H9 (cell line): ENCODE data around the gene LRRC53. TPM values are rescaled to one million over a fixed set of nuclear protein-coding genes. Genes with fewer than 3 reads are reported as not detected.

Experiments used
- DNase-seq: peaks from one replicate; pipeline ENCODE4 v3.0.0-alpha.2; 2017
- H2AFZ ChIP-seq: one replicate; pipeline ENCODE4 v1.6.1; 2013; ENCODE audit warnings: mild to moderate bottlenecking, low read length, control low read depth, moderate library complexity
- H2AK5ac ChIP-seq: 2 replicates; pipeline ENCODE4 v1.6.1; 2013; ENCODE audit warnings: low read length, control low read depth, mixed read lengths; ENCODE audit not compliant: insufficient read length
- H2BK120ac ChIP-seq: one replicate; pipeline ENCODE4 v1.6.1; 2013; ENCODE audit warnings: low read depth, mild to moderate bottlenecking, low read length, control low read depth, inconsistent platforms; ENCODE audit not compliant: poor library complexity, severe bottlenecking
- H2BK12ac ChIP-seq: 2 replicates; pipeline ENCODE4 v1.6.1; 2013; ENCODE audit warnings: low read length, control low read depth, mixed read lengths, low read depth; ENCODE audit not compliant: insufficient read length
- H2BK15ac ChIP-seq: 2 replicates; pipeline ENCODE4 v1.6.1; 2013; ENCODE audit warnings: low read depth, low read length, control low read depth
- H2BK20ac ChIP-seq: one replicate; pipeline ENCODE4 v1.6.1; 2013; ENCODE audit warnings: low read depth, mild to moderate bottlenecking, low read length, control low read depth, inconsistent platforms; ENCODE audit not compliant: poor library complexity, severe bottlenecking
- H2BK5ac ChIP-seq: 2 replicates; pipeline ENCODE4 v1.6.1; 2013; ENCODE audit warnings: low read length, control low read depth, mixed read lengths; ENCODE audit not compliant: insufficient read length
- H3K14ac ChIP-seq: 2 replicates; pipeline ENCODE4 v1.6.1; 2013; ENCODE audit warnings: low read length, control low read depth; ENCODE audit not compliant: insufficient read depth
- H3K18ac ChIP-seq: 2 replicates; pipeline ENCODE4 v1.6.1; 2013; ENCODE audit warnings: low read depth, mild to moderate bottlenecking, mixed read lengths, low read length, control low read depth; ENCODE audit not compliant: insufficient read length
- H3K23ac ChIP-seq: 2 replicates; pipeline ENCODE4 v1.6.1; 2013; ENCODE audit warnings: low read length, control low read depth, mixed read lengths, low read depth; ENCODE audit not compliant: insufficient read length
- H3K23me2 ChIP-seq: 2 replicates; pipeline ENCODE4 v1.6.1; 2013; ENCODE audit warnings: low read depth, mild to moderate bottlenecking, mixed read lengths, low read length, control low read depth; ENCODE audit not compliant: insufficient read length, poor library complexity, severe bottlenecking
- H3K27ac ChIP-seq: 2 replicates; pipeline ENCODE4 v1.5.1; 2013; ENCODE audit warnings: low read length, control low read depth, mixed read lengths, low read depth; ENCODE audit not compliant: insufficient read length
- H3K27me3 ChIP-seq: 2 replicates; pipeline ENCODE4 v1.6.1; 2013; ENCODE audit warnings: low read length, control low read depth, inconsistent platforms; ENCODE audit not compliant: insufficient read depth
- H3K4ac ChIP-seq: 2 replicates; pipeline ENCODE4 v1.6.1; 2013; ENCODE audit warnings: low read depth, mild to moderate bottlenecking, control low read depth, inconsistent platforms, low read length, moderate library complexity
- H3K4me1 ChIP-seq: 2 replicates; pipeline ENCODE4 v1.6.1; 2013; ENCODE audit warnings: low read length, control low read depth, inconsistent platforms; ENCODE audit not compliant: insufficient read depth
- H3K4me2 ChIP-seq: 2 replicates; pipeline ENCODE4 v1.6.1; 2013; ENCODE audit warnings: low read length, control low read depth, mixed read lengths; ENCODE audit not compliant: insufficient read length, insufficient read depth
- H3K56ac ChIP-seq: 2 replicates; pipeline ENCODE4 v1.6.1; 2013; ENCODE audit warnings: low read depth, mild to moderate bottlenecking, mixed read lengths, low read length, control low read depth; ENCODE audit not compliant: insufficient read length
- H3K79me1 ChIP-seq: 2 replicates; pipeline ENCODE4 v1.6.1; 2013; ENCODE audit warnings: low read depth, mild to moderate bottlenecking, moderate library complexity, low read length, control low read depth, inconsistent platforms; ENCODE audit not compliant: insufficient read depth, poor library complexity, severe bottlenecking
- H3K79me2 ChIP-seq: 2 replicates; pipeline ENCODE4 v1.6.1; 2013; ENCODE audit warnings: low read length, control low read depth, inconsistent platforms; ENCODE audit not compliant: insufficient read depth
- H3K9ac ChIP-seq: 2 replicates; pipeline ENCODE4 v1.6.1; 2013; ENCODE audit warnings: low read length, control low read depth, mixed read lengths; ENCODE audit not compliant: insufficient read length; ENCODE audit errors: extremely low read depth
- H3K9me3 ChIP-seq: one replicate; pipeline ENCODE4 v1.6.1; 2013; ENCODE audit warnings: low read depth, low read length, inconsistent platforms; ENCODE audit not compliant: control insufficient read depth
- H3T11ph ChIP-seq: one replicate; pipeline ENCODE4 v1.6.1; 2013; ENCODE audit warnings: mild to moderate bottlenecking, low read length, control low read depth, inconsistent platforms
- H4K20me1 ChIP-seq: one replicate; pipeline ENCODE4 v1.6.1; 2013; ENCODE audit not compliant: control insufficient read depth, insufficient read length, insufficient read depth
- H4K5ac ChIP-seq: 2 replicates; pipeline ENCODE4 v1.6.1; 2013; ENCODE audit warnings: low read depth, mild to moderate bottlenecking, mixed read lengths, low read length, control low read depth; ENCODE audit not compliant: insufficient read length
- H4K8ac ChIP-seq: replicated peaks from 2 replicates; pipeline ENCODE4 v1.6.1; 2013; ENCODE audit warnings: low read length, control low read depth, mixed read lengths, low read depth; ENCODE audit not compliant: insufficient read length
- H4K91ac ChIP-seq: 2 replicates; pipeline ENCODE4 v1.6.1; 2013; ENCODE audit warnings: low read depth, mild to moderate bottlenecking, moderate library complexity, mixed read lengths, low read length, control low read depth; ENCODE audit not compliant: insufficient read length
- H3K27ac Mint-ChIP-seq, 3 experiments: 2 replicates in 2 of 3; 3 replicates in 1 of 3; pipeline ENCODE4 v1.8.0; 2020 to 2021; ENCODE audit warnings: mixed read lengths in 3 of 3, mild to moderate bottlenecking in 1 of 3, moderate library complexity in 1 of 3
- H3K27me3 Mint-ChIP-seq: 2 replicates; pipeline ENCODE4 v1.8.0; 2021; ENCODE audit warnings: low read depth, mild to moderate bottlenecking, moderate library complexity, mixed read lengths
- H3K36me3 Mint-ChIP-seq, 3 experiments: 2 replicates in 2 of 3; 3 replicates in 1 of 3; pipeline ENCODE4 v1.8.0; 2020 to 2021; ENCODE audit warnings: low read depth in 3 of 3, mixed read lengths in 3 of 3; ENCODE audit not compliant: insufficient read depth in 1 of 3
- H3K4me1 Mint-ChIP-seq, 2 experiments: 2 replicates each; pipeline ENCODE4 v1.8.0; 2020; ENCODE audit warnings: mixed read lengths in 2 of 2
- H3K4me3 Mint-ChIP-seq, 2 experiments: 2 replicates in 1 of 2; 3 replicates in 1 of 2; pipeline ENCODE4 v1.8.0; 2020 to 2021; ENCODE audit warnings: mild to moderate bottlenecking in 2 of 2, mixed read lengths in 2 of 2, moderate library complexity in 1 of 2
- H3K9me3 Mint-ChIP-seq, 2 experiments: 2 replicates in 1 of 2; 3 replicates in 1 of 2; pipeline ENCODE4 v1.8.0; 2020; ENCODE audit warnings: mild to moderate bottlenecking in 2 of 2, mixed read lengths in 2 of 2, moderate library complexity in 1 of 2
- WGBS: extraction: QIAGEN DNeasy Blood & Tissue Kit; methylation state at CpG from one replicate; pipeline ENCODE4 v1.1.7; 2013; ENCODE audit warnings: missing lambda C conversion rate, low lambda C conversion rate, mixed read lengths; ENCODE audit not compliant: insufficient read length; ENCODE audit errors: extremely low coverage; 5-methylcytosine and 5-hydroxymethylcytosine counted together
- total RNA-seq: library from RNA; stranded (reverse); gene quantifications from 2 replicates; pipeline ENCODE4 v1.2.1, GENCODE V29; 2021
- TF ChIP-seq, protein P1 (sequence below): fragments of 200-600 bp; sonication (generic); conservative IDR thresholded peaks from 3 replicates; pipeline ENCODE4 v1.8.0; 2021; ENCODE audit warnings: antibody characterized with exemption, mild to moderate bottlenecking

LRRC53 gene
- total RNA-seq, 1 experiment from 2014 or later = not detected

DNA sequence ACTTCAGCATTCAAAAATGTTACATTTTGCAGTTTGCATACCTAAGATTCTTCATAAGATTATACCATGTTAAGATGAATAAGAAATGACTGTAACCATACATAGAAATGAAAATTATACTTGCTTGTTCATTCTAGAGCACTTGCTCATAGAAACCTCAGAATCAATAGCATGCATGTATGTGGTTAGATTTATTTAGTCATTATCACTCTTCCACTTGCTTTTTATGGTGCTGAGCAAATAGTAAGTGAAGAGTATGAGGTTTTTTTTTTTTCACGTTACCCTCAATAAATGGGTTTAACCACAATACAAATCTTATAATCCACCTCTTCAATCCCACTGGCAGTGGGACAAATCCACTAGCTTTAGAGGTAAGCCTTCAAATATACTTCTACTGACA, 84.7 kb downstream of the LRRC53 start:
- DNase-seq = no peak
- Histone ChIP-seq H4K8ac (no peak overlapping the region), H3K27me3 (no peaks in the 10 kb centered on the region), H3K18ac (no peak overlapping the region), H3K27ac (no peak overlapping the region), H3K4me1 (no peaks in the 10 kb centered on the region), H4K5ac (no peak overlapping the region), H2BK5ac (no peak overlapping the region), H4K20me1 (no peaks in the 10 kb centered on the region), H3K79me1 (no peaks in the 10 kb centered on the region), H3K9me3 (no peaks in the 10 kb centered on the region), H2AK5ac (no peak overlapping the region), H3K23me2 (no peaks in the 10 kb centered on the region), H4K91ac (no peak overlapping the region), H3K14ac (no peak overlapping the region), H3K79me2 (no peaks in the 10 kb centered on the region), H3K23ac (no peak overlapping the region), H3K4ac (no peak overlapping the region), H3K4me2 (no peak overlapping the region), H2BK20ac (no peak overlapping the region), H3K9ac (no peak overlapping the region), H2BK15ac (no peak overlapping the region), H2AFZ (no peak overlapping the region), H2BK12ac (no peak overlapping the region), H2BK120ac (no peak overlapping the region), H3T11ph (no peak overlapping the region), H3K56ac (no peak overlapping the region)
- Mint-ChIP-seq H3K27me3 (no peaks in the 10 kb centered on the region), H3K4me3 (no peak overlapping the region), H3K36me3 (no peaks in the 10 kb centered on the region), H3K27ac (no peak overlapping the region), H3K9me3 (no peaks in the 10 kb centered on the region), H3K4me1 (no peaks in the 10 kb centered on the region)
- no CpG with 5 or more reads among the region's 1 CpG for WGBS
- TF ChIP-seq, protein P1, sequence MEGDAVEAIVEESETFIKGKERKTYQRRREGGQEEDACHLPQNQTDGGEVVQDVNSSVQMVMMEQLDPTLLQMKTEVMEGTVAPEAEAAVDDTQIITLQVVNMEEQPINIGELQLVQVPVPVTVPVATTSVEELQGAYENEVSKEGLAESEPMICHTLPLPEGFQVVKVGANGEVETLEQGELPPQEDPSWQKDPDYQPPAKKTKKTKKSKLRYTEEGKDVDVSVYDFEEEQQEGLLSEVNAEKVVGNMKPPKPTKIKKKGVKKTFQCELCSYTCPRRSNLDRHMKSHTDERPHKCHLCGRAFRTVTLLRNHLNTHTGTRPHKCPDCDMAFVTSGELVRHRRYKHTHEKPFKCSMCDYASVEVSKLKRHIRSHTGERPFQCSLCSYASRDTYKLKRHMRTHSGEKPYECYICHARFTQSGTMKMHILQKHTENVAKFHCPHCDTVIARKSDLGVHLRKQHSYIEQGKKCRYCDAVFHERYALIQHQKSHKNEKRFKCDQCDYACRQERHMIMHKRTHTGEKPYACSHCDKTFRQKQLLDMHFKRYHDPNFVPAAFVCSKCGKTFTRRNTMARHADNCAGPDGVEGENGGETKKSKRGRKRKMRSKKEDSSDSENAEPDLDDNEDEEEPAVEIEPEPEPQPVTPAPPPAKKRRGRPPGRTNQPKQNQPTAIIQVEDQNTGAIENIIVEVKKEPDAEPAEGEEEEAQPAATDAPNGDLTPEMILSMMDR = no peak
